Small intestine (tissue), 7 donors: ENCODE results near the gene SUCO. TPM values are rescaled to one million over a fixed set of nuclear protein-coding genes. Genes with fewer than 3 reads are reported as not detected.
"Not testable (repeated sequence)": the region's sequence is repeated elsewhere in the genome, so short reads cannot be mapped to it uniquely, and the experiment has no call there.

Experiments used
- DNase-seq, 2 donors: peaks; one replicate each; pipeline versions ENCODE4 v3.0.0 to v3.0.0-alpha.2; 2013
- FAIRE-seq: peaks from 2 replicates; lab custom pipeline; 2012; peaks lifted over from hg19 to GRCh38; lab: Jason Lieb, UNC
- H3K27ac ChIP-seq, 3 donors: one replicate each; pipeline ENCODE4 v1.5.1; 2013; ENCODE audit warnings: low read length in 2 of 3, mild to moderate bottlenecking in 2 of 3, control low read depth in 1 of 3, inconsistent platforms in 1 of 3, low read depth in 1 of 3, moderate library complexity in 1 of 3
- H3K27me3 ChIP-seq, 3 donors: one replicate each; pipeline ENCODE4 v1.6.1; 2013; ENCODE audit warnings: low read length in 3 of 3, inconsistent platforms in 1 of 3; ENCODE audit not compliant: control insufficient read depth in 3 of 3, insufficient read depth in 3 of 3
- H3K36me3 ChIP-seq, 3 donors: one replicate each; pipeline ENCODE4 v1.6.1; 2013; ENCODE audit warnings: low read length in 3 of 3, inconsistent platforms in 1 of 3, low read depth in 1 of 3, mild to moderate bottlenecking in 1 of 3, moderate library complexity in 1 of 3; ENCODE audit not compliant: control insufficient read depth in 3 of 3, insufficient read depth in 2 of 3
- H3K4me1 ChIP-seq, 3 donors: one replicate each; pipeline ENCODE4 v1.6.1; 2013; ENCODE audit warnings: low read length in 2 of 3, inconsistent platforms in 1 of 3, low read depth in 1 of 3, mild to moderate bottlenecking in 1 of 3, moderate library complexity in 1 of 3; ENCODE audit not compliant: control insufficient read depth in 3 of 3, insufficient read depth in 2 of 3
- H3K4me3 ChIP-seq, 3 donors: one replicate each; pipeline ENCODE4 v1.5.1; 2013; ENCODE audit warnings: low read length in 3 of 3, control low read depth in 1 of 3, inconsistent platforms in 1 of 3, low read depth in 1 of 3, mild to moderate bottlenecking in 1 of 3, moderate library complexity in 1 of 3
- H3K9me3 ChIP-seq, 2 donors: one replicate each; pipeline ENCODE4 v1.6.1; 2013; ENCODE audit warnings: low read depth in 1 of 2, low read length in 1 of 2; ENCODE audit not compliant: control insufficient read depth in 2 of 2, insufficient read depth in 1 of 2
- WGBS, 3 donors: extraction: QIAGEN DNeasy Blood & Tissue Kit; methylation state at CpG; one replicate each; pipeline ENCODE4 v1.1.7; 2013; 5-methylcytosine and 5-hydroxymethylcytosine counted together
- polyA plus RNA-seq, 4 donors: library from polyadenylated mRNA; stranded (reverse) in 3 of 4; unstranded in 1 of 4; fragments of 200-250 nt in 3 of 4; fragments of 120-200 nt in 1 of 4; gene quantifications; one replicate each; pipeline versions ENCODE4 v1.2.1 to v1.2.3, GENCODE V29; 2013
- donor health status: healthy with polysubstance abuse.
- donor health status: control.
- donor health status: control.
- donor health status: Bipolar disorder and iron deficiency.
- donor health status: healthy.

SUCO gene
- polyA plus RNA-seq, 4 donors = 11.4 to 46.0 (median 12.5) TPM

DNA sequence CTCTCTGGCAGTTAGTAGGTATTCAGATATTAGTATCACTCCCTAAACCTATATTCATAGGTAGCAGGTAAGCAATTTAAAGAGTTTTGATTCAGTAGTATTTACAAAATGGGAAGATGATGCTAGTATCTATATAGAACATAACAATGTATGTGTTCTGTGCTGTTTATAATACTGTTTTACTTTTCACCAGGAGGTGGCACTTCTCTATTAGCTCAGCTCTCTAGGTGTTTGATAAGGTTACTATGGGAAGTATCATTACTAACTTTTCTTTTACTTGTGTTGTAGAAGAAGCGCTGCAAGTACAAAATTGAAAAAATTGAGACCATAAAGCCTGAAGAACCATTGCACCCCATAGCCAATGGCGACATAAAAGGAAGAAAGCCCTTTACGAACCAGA, 76.6 kb downstream of the SUCO start:
- no peak overlapping the region for H3K27ac ChIP-seq
- no peaks in the 10 kb centered on the region for H3K27me3 ChIP-seq
- no peak overlapping the region for H3K4me3 ChIP-seq
- no peaks in the 10 kb centered on the region for H3K9me3 ChIP-seq
- H3K4me1 ChIP-seq = no peaks in the 10 kb centered on the region
- FAIRE-seq (no peak), DNase-seq (peak; percentile 25)
- 95 to 97% (median 95%) methylated on average over 3 of the region's 3 CpGs for WGBS, 3 donors
- peaks cover 0 to 7% (median 0%) of the 10 kb centered on the region in 3 donors for H3K36me3 ChIP-seq

DNA sequence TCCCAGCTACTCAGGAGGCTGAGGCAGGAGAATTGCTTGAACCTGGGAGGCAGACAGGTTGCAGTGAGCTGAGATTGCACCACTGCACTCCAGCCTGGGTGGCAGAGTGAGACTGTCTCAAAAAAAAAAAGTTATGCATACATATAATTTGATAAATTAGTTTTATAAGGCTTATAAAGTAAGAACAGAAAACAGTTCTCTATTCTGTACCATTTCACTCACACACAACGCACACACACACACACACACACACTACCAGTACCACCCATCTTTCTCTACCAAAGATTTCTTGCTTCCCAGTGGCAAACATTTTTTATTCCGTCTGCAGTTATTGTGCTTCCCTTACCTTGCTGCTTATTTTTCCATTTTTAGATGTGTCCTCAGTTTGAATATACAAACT, 79.5 kb downstream of the SUCO start:
- Histone ChIP-seq H3K27ac (no peak overlapping the region), H3K4me3 (no peak overlapping the region), H3K9me3 (peaks cover 0 to 10% of the 10 kb centered on the region in 2 donors), H3K36me3 (peaks cover 0 to 7% (median 0%) of the 10 kb centered on the region in 3 donors), H3K27me3 (no peaks in the 10 kb centered on the region), H3K4me1 (no peaks in the 10 kb centered on the region)
- no peak for DNase-seq
- 90 to 98% (median 96%) methylated on average over 2 of the region's 2 CpGs for WGBS, 3 donors
- no peak for FAIRE-seq

DNA sequence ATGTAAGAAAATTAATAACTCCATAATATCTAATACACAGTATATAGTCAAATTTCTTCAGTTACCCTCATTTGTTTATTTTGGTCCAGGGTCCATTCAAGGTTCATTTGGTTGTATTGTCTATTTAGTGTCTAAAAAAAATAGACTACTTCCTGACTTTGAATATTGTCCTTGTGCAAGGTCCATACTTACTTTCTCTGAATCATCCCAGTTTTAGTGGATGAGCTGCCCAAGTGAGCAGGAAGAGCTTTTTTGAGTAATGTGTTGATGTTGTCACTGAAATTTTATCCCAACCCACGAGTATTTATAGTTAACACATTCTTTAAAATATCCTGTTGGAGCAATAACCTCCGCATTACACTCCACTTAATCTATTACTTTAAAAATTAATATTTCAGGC, 80.3 kb downstream of the SUCO start:
- no peaks in the 10 kb centered on the region for H3K27me3 ChIP-seq
- H3K9me3 ChIP-seq = peaks cover 0 to 10% of the 10 kb centered on the region in 2 donors
- no peak for DNase-seq
- H3K36me3 ChIP-seq = peaks cover 0 to 7% (median 0%) of the 10 kb centered on the region in 3 donors
- no peak for FAIRE-seq
- 89 to 93% (median 93%) methylated on average over 2 of the region's 2 CpGs for WGBS, 3 donors
- no peak overlapping the region for H3K4me3 ChIP-seq
- H3K4me1 ChIP-seq = no peaks in the 10 kb centered on the region
- H3K27ac ChIP-seq = no peak overlapping the region

DNA sequence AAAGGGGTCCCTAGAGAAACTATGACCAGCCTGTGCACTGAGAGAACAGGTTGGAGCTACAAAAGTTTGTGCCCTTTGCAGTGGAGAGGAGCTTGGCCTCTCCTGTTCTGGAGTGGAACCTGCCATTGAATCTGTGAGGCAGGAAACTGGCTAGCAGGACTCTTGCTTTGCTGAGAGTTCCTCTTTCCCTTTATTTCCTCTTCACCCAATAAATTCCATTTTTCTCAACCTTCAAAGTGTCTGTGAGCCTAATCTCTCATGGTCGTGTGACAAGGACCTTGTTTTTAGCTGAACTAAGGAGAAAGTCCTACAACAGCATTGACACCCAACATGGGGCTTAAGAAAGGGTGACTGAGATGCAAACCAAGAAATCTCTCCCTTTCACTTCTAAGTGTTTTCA, 83.2 kb downstream of the SUCO start:
- no peak overlapping the region for H3K27ac ChIP-seq
- WGBS, 3 donors = 44 to 76% (median 47%) methylated on average over 1 of the region's 1 CpG
- H3K36me3 ChIP-seq = no peaks in the 10 kb centered on the region
- peaks cover 0 to 31% of the 10 kb centered on the region in 2 donors for H3K9me3 ChIP-seq
- no peak for FAIRE-seq
- H3K4me3 ChIP-seq = no peak overlapping the region
- H3K27me3 ChIP-seq = no peaks in the 10 kb centered on the region
- DNase-seq = no peak
- H3K4me1 ChIP-seq = no peaks in the 10 kb centered on the region

DNA sequence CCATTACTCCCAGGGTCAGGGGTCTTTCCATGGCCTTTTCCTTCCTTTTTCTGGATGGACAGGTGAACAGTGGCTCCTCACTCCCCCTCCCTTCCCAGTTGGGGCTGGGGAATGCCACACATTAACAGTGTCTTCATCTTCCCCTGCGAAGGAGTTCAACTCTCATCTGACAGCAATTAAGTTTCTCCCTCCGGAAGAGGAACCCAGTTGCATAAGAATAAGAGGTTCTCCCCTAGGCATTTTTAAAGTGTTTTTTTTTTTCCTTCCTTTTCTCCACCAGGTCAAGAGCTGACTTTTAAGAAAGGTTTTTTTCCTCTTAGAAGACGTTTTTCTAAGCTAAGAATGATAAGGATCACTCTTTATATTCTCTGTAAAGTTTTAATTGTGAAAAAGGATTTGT, 83.7 kb downstream of the SUCO start:
- Histone ChIP-seq H3K4me3 (no peak overlapping the region), H3K27ac (no peak overlapping the region), H3K27me3 (no peaks in the 10 kb centered on the region), H3K9me3 (peaks cover 0 to 35% of the 10 kb centered on the region in 2 donors), H3K36me3 (no peaks in the 10 kb centered on the region), H3K4me1 (no peaks in the 10 kb centered on the region)
- FAIRE-seq (no peak), DNase-seq (no peak)
- WGBS, 3 donors = 67 to 73% (median 69%) methylated on average over 3 of the region's 3 CpGs

DNA sequence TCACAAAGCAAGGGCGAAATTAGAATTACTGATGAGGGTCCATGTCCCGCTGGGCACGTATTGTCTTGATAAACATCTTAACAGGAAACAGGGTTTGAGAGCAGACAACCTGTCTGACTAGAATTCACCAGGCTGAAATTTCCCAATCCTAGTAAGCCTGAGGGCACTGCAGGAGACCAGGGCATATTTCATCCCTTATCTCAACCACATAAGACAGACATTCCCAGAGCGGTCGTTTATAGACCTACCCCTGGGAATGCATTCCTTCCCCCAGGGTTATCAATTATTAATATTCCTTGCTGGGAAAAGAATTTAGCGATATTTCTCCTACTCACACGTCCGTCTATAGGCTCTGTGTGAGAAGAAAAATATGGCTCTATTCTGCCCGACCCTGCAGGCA, 87.7 kb downstream of the SUCO start:
- H3K27ac ChIP-seq, H3K36me3 ChIP-seq, H3K4me1 ChIP-seq, H3K4me3 ChIP-seq, FAIRE-seq, DNase-seq, H3K27me3 ChIP-seq: not testable (repeated sequence)
- peaks cover 0 to 40% of the 10 kb centered on the region in 2 donors for H3K9me3 ChIP-seq
- 90 to 94% (median 93%) methylated on average over 9 of the region's 9 CpGs for WGBS, 3 donors

DNA sequence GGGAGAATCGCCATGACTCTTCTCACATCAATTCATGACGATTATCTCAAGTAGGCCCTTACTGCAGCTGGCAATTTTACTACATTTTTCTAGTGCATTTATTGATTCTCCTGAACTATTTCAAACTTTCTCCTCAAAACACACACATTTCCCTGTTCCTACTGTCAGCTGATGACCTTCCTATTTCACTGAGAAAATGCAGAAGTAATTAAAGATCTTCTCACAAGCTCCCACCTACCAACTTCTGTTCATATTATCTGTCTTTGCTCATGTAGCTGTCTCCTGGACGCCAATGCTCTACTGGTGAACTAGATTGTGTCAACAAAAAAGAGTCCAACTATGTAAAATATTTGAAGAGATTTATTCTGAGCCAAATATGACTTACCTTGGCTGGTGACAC, 89.6 kb downstream of the SUCO start:
- Histone ChIP-seq H3K27me3 (no peaks in the 10 kb centered on the region), H3K4me1 (no peaks in the 10 kb centered on the region), H3K27ac (no peak overlapping the region), H3K9me3 (peaks cover 0 to 30% of the 10 kb centered on the region in 2 donors), H3K4me3 (no peak overlapping the region), H3K36me3 (no peaks in the 10 kb centered on the region)
- FAIRE-seq (no peak), DNase-seq (no peak)
- WGBS, 3 donors = 74 to 79% (median 78%) methylated on average over 3 of the region's 3 CpGs

DNA sequence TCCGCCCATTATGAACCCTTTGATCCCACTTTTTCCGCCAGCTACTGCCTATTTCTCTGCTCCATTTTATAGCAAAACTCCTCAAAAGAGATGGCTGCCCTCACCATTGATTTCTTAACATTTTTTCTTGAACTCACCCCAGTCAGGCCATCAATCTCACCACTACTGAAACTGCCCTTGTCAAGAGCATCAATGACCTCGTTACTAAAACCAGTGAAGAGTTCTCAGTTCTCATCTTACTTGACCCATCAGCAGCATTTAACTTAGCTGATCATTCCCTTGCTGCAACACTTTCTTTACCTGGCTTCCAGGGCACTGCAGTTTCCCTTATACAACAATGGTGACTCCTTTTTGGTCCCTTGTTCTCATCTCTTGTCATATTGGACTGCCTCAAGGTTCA, 90.8 kb downstream of the SUCO start:
- Histone ChIP-seq H3K9me3 (peaks cover 0 to 29% of the 10 kb centered on the region in 2 donors), H3K4me1 (no peaks in the 10 kb centered on the region), H3K27me3 (no peaks in the 10 kb centered on the region), H3K36me3 (no peaks in the 10 kb centered on the region), H3K27ac (no peak overlapping the region), H3K4me3 (no peak overlapping the region)
- no peak for FAIRE-seq
- no peak for DNase-seq
- WGBS, 3 donors = 78 to 89% (median 85%) methylated on average over 3 of the region's 3 CpGs

DNA sequence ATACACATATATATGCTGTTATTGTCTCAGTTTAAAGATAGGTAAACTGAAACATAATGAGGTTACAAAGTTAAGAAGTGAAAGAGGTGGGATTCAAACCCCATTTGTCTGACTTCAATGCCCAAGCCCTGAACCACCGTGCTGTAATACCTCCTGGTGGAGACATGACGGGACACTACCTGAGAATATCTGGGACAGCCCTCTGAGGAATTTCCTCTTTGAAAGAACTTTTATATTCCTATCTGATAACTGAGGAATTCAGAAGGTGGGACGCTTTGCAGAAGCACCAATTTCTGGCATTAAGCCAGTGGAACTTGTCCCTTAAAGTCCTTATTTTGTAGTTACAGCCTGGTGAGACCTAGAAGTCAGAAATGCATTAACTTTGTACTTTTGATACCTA, 93.9 kb downstream of the SUCO start:
- H3K36me3 ChIP-seq = no peaks in the 10 kb centered on the region

More for the DNA sequence above, 93.9 kb downstream of the SUCO start:
- 25 to 45% (median 40%) methylated on average over 3 of the region's 3 CpGs for WGBS, 3 donors
- FAIRE-seq = no peak
- peak in 1 of 2 donors; percentile 31 for DNase-seq
- Histone ChIP-seq H3K27me3 (no peaks in the 10 kb centered on the region), H3K9me3 (peaks cover 0 to 6% of the 10 kb centered on the region in 2 donors), H3K4me1 (no peaks in the 10 kb centered on the region), H3K4me3 (no peak overlapping the region), H3K27ac (no peak overlapping the region)
